HG02852 (cell line): ENCODE data around the gene CXXC1.
"Not testable (repeated sequence)": the region's sequence is repeated elsewhere in the genome, so short reads cannot be mapped to it uniquely, and the experiment has no call there.

Experiments used
- ATAC-seq: cut with Tn5 transposase; IDR thresholded peaks from one replicate; pipeline ENCODE4 v1.9.1; 2021; ENCODE audit warnings: mild to moderate bottlenecking, moderate library complexity; ENCODE audit not compliant: unreplicated experiment

Gene CXXC1

GRCh38 chr18:50287441-50288347, at the start of gene CXXC1:
Gene CXXC1 (minus strand): TSS chr18:50287692. CDS start chr18:50287589, 103 bp downstream.
- peak; percentile 88 for ATAC-seq

DNA sequence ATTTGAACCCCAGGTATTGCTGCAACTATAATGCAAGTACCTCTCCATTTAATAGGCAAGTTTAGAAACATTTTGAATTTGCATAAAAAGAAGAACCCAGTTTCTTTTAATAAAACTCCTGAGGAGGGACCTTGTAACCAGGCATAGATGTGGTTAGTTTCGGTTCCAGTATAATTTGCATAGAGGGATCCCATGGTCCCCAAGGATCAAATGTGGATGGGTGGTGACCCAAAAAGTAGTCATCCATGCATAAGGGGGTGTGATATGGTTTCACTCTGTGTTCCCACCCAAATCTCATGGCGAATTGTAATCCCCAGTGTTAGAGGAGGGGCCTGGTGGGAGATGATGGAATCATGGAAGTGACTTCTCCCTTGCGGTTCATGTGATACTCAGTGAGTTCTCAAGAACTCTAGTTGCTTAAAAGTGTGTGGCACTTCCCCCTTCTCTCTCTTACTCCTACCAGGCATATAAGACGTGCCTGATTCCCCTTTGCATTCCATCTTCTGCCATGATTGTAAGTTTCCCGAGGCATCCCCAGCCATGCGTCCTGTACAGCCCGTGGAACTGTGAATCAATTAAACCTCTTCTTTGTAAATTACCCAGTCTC, 47.2 kb upstream of the CXXC1 start:
- ATAC-seq = peak; percentile 80

DNA sequence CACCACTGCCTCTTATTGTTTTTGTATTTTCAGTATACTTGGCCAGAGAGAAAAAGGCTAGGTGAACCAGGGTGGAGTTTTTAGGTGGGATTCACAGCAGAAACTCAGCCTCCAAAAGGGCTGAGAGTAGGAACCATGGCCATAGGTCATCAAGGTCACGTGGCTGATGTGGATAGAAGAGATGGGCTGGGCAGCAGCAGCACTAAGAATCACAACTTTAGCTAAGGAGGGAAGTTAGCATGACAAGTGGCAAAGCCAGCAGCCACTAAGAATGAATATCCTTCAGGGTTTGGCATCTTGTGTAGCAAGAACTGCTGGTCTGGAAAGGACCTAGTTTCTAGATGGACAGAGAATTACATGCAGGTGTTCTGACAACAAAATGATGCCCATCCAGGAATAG, 44.2 kb upstream of the CXXC1 start:
- ATAC-seq = no peak

- ATAC-seq = no peak
These were observed 42.7 kb upstream of the CXXC1 start for GRCh38 chr18:50330176-50330575.

GRCh38 chr18:50327983-50328382, 40.5 kb upstream of the CXXC1 start:
- ATAC-seq = no peak

DNA sequence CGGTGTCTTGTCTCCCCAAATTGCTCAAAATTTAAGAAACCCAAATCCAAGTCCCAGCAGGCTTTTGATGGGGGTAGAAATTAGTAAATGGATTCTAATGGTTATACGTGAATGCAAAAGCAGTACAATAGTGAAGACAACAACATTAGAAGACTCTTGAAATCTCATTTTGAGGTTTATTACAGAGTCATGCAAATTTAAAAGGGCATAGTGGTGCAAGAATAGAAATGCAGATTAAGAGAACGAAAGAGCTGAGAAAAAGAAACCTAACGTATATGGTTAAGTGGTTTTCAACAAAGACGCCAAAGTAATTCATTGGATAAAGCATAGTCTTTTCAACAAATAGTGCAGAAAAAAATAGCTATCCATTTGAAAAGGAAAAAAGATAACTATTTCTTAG, 33.2 kb upstream of the CXXC1 start:
- ATAC-seq = peak; percentile 83

- peak; percentile 79 for ATAC-seq
These were observed 27.8 kb upstream of the CXXC1 start for GRCh38 chr18:50315100-50315871.

DNA sequence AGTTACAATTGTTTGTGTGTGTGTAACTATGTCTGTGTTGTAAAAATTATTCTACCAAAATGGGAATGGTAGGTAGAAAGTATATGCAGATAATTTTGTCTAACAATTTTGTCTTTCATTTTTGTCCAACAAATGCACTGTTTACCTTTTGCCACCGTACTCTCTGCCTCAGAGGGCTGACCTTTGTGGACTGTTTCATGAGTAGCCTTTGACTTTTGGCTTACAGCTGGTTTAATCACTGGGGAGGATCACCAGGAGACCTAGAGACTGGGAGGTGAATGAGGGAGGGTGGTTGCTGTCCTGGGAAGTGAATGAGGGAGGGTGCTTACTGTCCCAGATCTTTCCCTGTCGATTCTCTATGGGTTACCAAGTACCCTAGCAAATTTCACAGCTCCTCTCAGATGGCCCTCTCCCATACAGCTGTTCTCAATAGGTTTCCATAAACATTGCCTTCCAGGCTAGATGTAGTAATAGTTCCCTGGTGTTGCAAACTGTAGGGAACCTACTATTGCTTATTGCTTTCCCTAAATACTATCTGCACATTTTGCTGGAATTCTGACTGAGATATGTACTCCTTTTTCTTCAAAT, 26.5 kb upstream of the CXXC1 start:
- ATAC-seq = no peak

GRCh38 chr18:50313031-50313607, 25.6 kb upstream of the CXXC1 start:
- ATAC-seq = peak; percentile 33

GRCh38 chr18:50312296-50313030, 25.0 kb upstream of the CXXC1 start:
- peak; percentile 71 for ATAC-seq

DNA sequence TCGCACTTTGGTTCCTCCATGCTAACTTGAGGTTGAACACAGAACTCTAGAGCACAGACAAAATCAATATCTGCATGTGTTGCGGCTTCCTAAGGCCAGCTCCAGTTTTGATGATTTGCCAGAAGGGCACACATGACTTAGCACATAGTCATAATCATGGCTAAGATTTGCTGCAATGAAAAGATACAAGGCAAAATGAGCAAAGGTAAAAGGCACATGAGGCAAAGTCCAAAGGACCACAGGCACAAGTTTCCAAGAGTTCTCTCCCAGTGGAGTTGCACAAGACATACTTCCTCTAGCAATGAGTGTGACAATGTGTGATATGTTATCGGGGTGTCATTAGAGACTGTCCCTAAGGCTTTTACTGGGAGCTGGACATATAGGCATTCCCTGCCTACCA, 24.2 kb upstream of the CXXC1 start:
- ATAC-seq = no peak

- ATAC-seq = no peak
These were observed 22.6 kb upstream of the CXXC1 start for GRCh38 chr18:50310080-50310479.

GRCh38 chr18:50308851-50309250, 21.4 kb upstream of the CXXC1 start:
- not testable (repeated sequence) for ATAC-seq

- peak; percentile 96 for ATAC-seq
These were observed 20.4 kb upstream of the CXXC1 start for GRCh38 chr18:50307738-50308470.

DNA sequence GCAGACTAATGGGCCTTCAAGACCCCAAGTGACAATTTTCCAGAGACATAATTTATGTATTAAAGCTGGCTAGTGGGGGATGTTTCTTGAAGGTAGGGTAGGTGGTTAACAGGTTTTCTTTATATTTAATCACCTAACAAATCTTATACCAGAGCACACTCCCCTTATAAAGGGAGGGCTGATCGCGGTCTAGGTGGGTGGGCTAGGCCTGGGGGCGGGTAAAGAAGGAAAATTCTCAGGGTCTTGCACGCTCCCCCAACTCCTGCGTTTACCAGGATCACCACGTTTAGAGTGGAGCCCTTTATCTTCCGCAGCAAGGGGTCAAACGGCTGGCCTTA, 19.9 kb upstream of the CXXC1 start:
- peak; percentile 20 for ATAC-seq

DNA sequence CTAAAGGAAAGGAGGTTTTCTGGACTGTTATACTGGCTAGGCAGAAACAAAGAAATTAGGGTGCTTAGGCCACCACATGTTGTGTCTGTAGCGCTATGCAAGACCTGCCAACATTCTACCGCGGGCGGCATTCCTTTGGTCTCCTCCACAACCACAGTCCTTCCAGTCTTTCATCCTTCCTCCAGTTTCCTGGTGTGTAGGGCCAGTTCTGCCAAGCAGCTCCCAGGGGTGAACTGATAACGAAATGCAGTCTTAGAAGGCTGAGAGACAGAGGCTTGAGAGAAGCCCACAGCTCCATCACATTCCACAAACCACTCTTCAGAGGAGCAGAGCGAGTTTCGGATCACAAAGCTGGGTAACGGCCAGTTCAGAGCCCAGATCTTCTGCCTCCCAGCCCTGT, 19.5 kb upstream of the CXXC1 start:
- no peak for ATAC-seq

DNA sequence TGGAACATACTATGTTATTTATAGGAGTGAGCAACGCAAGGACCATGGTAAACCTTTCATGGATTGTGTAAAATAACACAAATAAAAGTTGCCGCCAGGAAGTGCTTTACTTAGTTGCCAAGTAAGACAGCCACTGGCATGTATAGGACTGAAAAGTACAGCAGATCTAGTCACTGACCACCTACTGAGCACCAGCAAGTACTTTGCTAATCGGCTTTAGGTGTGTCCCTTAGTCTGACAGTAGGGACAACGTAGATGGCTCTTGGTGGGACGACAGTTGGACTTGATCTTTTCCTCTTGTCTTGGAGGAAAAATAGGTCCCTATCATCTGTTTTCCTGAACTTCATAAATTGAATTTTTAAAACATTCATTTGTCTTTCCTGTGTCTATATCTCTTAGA, 13.6 kb upstream of the CXXC1 start:
- no peak for ATAC-seq

DNA sequence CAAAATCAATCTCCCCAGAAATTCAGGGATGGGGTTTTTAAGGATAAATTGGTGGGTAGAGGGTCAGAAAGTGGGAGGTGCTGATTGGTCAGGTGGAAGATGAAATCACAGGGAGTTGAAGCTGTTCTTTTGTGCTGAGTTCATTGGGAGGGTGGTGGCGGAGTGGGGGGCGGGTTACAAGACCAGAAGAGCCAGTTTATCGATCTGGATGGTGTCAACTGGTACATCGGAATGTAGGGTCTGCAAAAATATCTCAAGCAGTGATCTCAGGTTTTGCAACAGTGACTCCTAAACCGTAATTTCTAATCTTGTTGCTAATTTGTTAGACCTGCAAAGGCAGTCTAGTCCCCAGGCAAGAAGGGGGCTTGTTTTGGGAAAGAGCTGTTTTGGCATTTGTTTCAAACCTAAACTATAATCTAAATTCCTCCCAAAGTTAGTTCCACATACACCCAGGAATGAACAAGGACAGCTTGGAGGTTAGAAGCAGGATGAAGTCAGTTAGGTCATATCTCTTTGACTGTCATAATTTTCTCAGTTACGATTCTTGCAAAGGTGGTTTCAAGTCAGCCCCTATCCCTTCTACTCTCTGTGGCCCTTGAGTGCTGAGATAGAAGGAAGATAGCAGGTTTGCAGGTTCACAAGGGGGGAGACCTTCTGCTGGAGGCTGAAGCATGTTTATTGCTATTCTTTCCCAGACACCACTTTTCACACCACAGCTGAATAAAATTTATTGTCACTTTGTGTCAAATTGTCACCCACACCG, 12.3 kb upstream of the CXXC1 start:
- ATAC-seq = no peak
